ENCODE results near the gene ANO7.

ANO7 gene

DNA sequence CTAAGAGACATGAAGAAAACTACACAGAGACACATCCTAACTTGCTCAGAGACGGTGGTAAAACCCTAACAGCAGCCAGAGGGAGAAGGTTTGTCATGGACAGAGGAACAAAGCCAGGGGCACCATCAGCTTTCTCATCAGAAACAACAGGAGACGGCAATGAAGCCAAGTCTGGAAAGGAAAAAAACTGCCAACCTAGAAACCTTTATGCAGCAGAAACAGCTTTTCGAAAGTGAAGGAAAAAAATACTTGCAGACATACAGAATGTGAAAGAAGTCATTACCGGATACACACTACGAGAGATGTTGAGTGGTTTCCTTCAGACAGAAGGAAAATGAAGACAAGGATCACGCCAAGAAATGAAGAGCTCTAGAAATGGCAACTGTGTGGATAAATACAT lies 55.9 kb downstream of the ANO7 start:
- no peak overlapping the region for H3K27ac ChIP-seq
- no peak for TF ChIP-seq CTCF (conservative IDR thresholded peaks at IDR 0.05)

DNA sequence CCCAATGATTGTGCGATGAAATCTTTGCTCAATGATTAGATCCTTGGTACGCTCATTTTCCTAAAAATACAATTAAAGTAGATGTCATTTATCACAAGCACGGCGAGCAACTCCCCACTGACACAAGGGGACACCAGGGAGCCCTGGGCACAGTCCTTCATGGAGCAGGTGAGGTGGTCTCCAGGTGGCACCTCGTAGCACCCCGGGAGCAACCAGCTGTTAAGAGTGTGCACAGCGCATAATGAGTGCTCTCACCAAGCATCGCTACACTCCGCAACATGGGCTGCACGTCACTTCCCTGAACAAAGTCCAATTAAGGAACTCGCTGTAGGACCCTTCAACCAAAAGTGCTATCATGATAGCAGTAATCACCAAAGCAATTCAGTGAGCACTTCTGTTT lies 59.8 kb downstream of the ANO7 start:
- no peak overlapping the region for H3K27ac ChIP-seq
- no peak for TF ChIP-seq CTCF (conservative IDR thresholded peaks at IDR 0.05)

GRCh38 chr2:241248897-241249296 lies 60.4 kb downstream of the ANO7 start:
- no peak for TF ChIP-seq CTCF (conservative IDR thresholded peaks at IDR 0.05)
- H3K27ac ChIP-seq = no peak overlapping the region

- TF ChIP-seq CTCF (conservative IDR thresholded peaks at IDR 0.05) = no peak
- H3K27ac ChIP-seq = no peak overlapping the region
Measured at GRCh38 chr2:241249654-241250053, 61.2 kb downstream of the ANO7 start.

GRCh38 chr2:241252778-241253475 lies 64.5 kb downstream of the ANO7 start:
- TF ChIP-seq CTCF (conservative IDR thresholded peaks at IDR 0.05) = no peak
- no peak overlapping the region for H3K27ac ChIP-seq

DNA sequence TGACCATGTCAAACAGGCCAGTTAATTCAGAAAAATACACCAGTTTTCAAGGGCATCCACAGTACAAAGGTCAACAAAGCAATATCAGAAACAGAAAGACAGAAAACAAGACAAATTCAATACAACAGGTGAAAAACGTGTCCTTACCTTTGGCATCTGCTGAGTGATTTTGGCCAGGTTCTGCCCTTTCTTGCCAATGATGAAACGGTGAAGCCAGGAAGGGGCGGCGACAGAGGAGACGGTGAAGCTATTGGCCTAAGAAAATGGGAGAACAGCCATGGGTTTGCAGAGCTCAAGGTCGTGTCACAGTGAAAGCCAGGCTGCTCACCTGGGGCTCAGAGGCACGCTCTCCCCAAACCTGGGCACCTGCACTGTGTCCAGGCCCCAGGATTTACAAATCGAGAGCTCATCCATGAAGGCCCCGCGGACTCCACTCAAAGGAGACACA lies 66.5 kb downstream of the ANO7 start:
- TF ChIP-seq CTCF (conservative IDR thresholded peaks at IDR 0.05) = no peak
- H3K27ac ChIP-seq = no peak overlapping the region

DNA sequence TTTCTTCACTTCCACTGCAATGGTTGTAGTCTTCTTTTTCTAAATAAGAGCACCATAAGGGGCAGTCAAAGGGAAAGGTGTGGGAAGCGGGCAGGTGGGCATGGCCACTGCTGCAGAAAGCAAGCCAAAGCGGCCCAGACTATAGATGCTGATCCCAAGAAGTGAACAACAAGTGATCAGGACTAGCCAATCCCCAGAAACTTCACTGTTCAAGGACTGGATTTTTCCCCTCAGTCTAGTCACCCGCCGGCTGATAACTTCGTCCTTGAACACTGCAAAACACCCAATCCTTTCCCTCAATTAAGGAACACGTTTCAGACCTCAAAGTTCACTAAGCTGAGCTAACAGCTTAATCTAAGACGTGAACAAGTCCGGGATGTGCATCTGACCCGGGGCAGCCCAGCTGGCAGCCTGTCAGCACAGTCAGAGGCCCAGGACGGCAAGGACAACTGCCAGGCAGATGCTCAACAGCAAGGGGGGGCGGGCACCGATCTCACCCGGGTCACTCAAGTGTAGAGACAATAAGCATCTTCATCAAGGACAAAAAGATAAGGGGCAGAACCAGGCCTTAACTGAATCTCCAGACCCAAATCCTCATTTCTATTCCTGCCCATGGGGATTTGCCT lies 67.2 kb downstream of the ANO7 start:
- TF ChIP-seq CTCF (conservative IDR thresholded peaks at IDR 0.05) = no peak
- no peak overlapping the region for H3K27ac ChIP-seq
